ENCODE measurements around the gene CIB2.

Gene CIB2

DNA sequence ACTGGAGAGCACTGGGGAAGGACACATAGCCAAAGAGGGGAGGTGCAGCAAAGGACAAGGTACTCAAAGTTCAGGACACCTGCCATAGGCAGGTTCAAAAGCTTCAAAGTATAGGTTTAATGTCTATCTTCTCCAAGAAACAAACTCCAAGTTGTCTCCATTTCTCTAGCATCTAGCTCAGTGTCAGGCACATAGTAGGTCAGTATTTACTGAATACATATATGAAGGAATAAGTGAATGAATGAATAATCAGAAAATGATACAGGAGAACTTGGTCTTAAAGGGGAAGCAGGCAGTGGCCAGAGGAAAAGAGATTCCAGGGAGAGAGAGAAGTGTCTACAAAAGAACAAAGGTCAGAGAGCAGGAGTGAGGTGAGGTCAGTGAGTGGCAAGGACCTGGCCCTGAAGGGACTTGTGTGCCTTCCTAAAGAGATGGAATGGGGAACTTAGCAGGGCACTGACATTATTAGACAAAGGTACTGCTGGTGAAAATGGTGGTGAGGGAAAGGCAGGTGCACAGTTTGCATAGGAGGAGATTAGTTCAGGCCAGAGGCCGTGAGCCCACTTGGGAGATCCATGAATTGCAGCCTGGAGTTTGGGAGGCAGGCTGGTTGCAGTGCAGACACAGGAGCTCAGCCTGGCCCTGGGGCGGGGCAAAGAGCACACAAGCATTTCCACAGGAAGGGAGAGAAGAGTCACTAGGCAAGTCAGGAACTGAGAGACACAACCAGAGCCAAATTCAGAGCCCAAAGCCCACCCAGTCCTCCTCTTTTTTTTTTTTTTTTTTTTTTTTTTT, 75.1 kb downstream of the CIB2 start:
- no peak for DNase-seq (ENCODE audit: low read depth)
- no peak overlapping the region for H3K4me3 ChIP-seq (ENCODE audit: low read depth, low read length)
- no peak for TF ChIP-seq CTCF (conservative IDR thresholded peaks at IDR 0.05; ENCODE audit: low read depth, low read length)

DNA sequence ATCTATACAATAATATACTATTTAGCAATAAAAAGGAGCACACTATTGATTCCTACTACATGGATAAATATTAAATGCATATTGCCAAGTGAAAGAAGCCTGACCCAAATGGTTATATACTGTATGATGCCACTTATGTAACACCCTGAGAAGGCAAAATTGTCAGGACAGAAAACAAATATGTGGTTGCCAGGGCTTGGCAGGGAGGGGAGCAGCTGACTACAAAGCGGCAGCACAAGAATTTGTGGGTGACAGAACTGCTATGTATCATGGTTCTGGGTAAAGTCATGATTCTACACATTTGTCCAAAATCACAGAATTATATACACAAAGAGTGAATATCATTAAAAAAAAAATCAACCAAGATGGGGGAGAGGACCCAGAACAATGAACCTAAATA, 76.3 kb downstream of the CIB2 start:
- no peak overlapping the region for H3K4me3 ChIP-seq (ENCODE audit: low read depth, low read length)
- TF ChIP-seq CTCF (conservative IDR thresholded peaks at IDR 0.05; ENCODE audit: low read depth, low read length): no peak
- DNase-seq (ENCODE audit: low read depth): no peak
